HG03066 (cell line): ENCODE measurements around the gene KIAA1958.
"Not testable (repeated sequence)": the region's sequence is repeated elsewhere in the genome, so short reads cannot be mapped to it uniquely, and the experiment has no call there.

Source experiments
- ATAC-seq: cut with Tn5 transposase; IDR thresholded peaks from one replicate; pipeline ENCODE4 v1.9.1; 2021; ENCODE audit warnings: low read depth; ENCODE audit not compliant: unreplicated experiment

Gene KIAA1958

DNA sequence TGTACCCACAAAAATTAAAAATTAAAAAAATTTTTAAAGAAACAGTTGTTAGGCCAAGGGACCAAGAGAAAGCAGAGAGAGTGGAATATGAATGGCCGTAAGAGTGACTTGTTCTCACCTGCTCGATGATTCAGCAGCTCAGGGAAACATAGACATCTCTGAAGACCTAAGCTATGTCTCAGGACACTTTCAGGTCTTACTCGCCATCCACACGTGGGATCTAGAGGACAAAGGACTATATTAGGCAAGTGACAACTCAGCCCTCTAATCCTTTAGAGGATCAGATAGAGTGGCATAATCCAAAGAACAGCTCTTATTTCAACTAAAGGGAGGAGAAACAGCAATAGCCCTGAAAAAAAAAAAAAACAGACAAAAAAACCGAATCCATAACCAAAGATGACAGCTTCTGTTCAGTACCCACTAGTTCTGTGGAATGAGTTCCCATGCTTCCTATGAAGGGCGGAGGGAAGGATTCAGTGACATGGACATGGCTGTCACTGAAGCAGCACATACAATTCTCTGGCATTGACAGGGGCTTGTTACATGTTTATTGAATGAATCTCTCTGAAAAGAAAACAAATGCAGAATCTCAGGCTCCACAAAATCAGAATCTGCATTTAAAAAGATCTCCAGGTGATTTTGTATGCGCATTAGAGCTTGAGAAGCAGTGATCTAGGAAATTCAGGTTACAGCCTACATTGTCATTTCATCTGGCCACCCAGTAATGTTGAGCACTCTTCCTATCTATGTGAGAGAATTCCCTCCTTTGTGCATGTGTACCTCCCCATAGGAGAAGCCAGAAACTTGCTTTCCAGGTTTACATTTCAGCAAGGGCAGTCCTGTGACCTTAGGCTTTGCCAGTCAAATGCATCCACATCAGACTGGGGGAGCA is 96.0 kb downstream of the KIAA1958 start:
- no peak for ATAC-seq

DNA sequence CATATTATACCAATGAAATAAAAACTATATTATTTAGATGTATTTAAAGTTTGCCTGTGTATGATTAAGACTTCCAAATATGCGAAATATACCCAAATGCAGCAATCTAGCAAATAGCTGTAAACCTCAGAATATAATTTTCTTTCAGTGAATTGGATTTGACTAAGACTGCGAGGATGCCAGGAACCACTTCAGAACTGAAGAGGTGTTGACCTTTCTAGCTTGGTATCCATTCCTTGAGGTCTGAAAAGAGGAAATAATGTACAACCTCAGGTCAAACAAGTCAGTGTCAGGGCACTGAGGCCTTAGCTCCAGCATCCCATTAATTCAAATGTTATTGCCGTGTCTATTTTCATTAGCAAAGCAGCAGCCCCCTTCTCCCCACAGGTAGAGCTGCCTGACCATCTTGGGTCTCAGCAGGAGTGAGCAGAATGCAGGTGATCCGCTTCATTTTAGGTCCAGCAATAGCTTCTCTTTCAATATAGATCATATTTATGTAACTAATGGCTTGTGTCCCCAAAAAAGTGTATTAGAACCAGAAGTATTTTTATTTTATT is 100.0 kb downstream of the KIAA1958 start:
- no peak for ATAC-seq

DNA sequence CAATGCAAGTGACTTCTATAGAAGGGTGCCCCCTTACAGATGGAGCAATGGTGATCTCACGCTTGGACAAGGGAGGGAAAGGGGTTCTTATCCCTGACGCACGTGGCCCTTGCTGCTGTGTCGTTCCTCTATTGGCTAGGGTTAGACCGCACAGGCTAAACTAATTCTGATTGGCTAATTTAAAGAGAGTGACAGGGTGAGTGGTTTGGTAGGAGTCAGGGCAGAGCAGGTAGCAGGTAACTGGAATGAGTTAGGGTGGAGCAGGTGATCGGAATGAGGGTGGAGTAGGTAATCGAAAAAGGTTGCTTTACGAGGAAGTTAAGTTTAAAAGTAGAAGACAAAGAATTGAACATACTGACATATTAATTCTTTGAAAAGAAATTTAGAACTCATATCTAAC is 105.2 kb downstream of the KIAA1958 start:
- not testable (repeated sequence) for ATAC-seq

DNA sequence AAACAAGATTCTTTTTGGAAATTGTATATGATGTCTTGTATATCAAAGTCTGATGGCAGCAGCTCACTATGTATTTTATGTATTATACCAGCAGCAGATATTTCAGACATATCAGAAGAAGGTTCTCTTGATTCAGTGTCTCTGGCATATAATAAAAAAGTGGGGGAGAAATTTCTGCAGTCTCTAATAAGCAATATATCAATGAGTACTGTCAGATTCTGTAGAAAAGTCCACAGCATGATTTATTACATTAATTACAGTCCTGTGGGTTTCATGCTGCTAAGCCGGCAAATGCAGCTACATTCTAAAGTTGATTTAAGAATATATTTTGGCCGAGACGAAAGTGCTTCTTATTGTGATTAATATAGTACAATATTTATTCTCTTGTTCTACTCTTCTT is 113.1 kb downstream of the KIAA1958 start:
- no peak for ATAC-seq

DNA sequence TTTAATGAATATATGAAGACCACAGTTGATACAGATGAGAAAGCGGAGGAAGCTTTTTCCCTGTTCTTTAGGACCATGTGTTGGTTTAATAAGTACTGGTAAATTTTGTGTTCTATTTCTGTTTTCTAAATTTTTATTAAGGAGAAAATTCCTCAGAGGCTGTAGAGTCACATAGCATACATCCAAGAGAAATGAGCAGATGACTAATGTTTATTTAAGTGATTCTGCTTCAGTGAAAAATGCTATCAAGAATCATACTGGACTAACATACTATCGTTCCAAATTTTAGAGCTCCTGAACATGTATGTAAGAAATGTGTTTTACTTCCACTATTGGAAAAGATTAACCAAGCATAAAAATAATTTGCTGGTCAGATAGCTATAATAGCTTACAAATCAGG is 115.0 kb downstream of the KIAA1958 start:
- ATAC-seq = no peak

DNA sequence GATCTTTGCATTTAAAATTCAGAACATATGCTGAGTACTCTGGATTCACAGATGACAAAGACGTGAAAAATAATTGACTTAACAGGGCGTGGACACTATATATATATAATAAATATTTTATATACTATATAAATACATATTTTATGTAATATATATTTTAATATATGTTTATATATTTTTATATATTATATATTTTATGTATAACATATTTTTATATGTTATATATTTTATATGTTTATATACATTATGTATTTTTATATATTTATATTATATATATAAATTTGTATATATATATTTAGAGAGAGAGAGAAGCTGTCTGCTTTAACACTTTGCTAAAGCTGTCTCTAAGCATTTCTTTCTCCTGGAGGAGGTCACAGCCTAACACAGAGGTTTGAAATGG is 118.2 kb downstream of the KIAA1958 start:
- ATAC-seq = no peak

DNA sequence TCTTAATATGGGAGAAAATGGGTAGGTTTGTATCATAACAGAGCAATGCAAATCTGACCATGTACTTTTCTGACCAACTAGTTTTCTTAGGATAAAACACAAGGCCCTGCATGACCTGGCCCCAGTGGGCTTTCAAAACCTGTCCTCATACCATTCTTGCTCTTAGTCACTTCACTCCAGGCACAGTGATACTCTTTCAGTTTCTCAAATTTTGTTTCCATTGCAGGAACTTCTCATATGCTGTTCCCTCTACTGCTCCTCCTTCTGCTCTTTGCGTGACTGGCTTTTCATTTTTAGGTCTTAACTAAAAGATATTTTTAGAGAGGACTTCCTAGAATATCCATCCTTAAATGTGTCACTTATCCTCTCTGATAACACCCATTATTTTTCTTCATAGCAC is 118.9 kb downstream of the KIAA1958 start:
- ATAC-seq = peak; percentile 97

DNA sequence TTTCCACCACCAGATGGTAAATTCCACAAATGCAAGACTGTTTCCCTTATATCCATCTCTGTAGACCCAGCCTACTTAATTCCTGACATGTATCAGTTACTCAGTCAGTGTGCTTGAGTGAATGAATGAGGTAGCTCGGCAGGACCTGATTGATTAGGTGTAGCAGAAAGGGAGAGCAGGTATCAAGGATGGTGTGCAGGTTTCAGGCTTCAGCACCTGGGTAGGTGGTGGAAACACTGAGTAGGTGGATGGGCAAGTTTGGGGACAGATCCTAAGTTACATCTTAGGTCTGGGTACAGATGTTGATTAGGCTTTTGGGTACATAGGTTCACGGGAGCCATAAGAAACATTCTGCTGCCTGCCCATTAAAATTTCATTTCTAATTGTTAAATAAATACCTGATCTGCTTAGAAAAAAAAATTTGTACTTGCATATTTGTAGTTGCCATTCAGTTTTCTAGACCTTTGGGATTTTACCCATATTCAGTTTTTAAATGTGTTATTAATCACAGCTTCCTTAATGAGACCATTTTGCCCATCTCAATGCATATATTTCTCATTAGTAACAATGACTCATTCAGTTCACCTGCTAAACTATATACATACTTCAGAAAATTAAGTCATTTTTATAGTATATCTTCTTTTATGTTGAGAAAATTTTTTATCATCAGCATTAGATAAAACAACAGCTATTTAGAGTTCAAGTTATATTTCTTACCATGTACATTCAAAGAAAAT is 119.5 kb downstream of the KIAA1958 start:
- ATAC-seq = peak; percentile 15

DNA sequence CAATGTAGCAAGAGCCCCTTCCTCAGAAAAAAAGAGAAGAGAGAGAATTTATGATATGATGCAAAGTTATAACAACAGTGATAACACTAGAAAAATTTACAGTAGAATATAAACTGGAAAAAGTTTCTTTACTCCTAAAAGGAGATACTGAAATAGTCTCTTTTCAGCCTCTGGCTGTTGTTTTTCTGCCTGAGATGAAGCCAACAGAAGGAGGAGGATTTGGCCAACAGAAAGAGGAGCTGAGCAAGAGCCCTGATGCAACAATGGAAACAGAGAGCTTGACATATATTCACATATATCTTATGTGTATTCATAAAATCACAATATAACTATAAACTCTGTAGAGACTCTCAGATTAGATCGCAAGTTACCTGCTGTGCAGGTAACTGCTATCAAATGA is 122.2 kb downstream of the KIAA1958 start:
- no peak for ATAC-seq

DNA sequence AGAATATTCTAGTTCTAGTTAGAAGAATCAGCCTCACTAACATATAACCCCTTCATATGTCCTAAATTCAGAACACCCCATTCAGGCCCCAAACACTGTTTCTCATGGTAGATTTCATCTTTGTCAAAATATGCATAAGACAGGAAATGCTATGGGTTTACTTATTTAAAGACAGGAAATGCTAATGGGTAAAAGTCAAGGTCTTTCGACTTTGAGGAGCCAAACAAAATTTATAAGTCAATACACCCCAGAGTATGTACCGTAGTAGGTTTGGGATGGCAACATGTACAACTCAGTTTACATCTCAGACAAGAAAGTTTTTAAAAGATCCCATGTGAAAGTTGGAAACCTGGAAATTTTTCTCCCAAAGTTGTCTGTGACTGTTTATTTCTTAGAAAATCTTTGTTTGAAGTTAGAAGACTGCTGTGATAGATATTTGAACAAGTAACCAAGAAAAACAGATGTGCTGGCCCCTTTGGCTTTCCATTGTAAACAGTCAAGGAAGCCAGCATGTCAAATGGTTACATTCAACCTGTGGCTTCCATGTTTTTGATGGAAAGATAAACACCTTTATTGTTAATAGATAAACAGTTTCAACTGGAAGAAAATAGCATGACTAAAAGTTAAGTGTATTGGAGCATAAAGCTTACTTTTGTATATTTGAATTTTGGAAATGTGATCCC is 129.1 kb downstream of the KIAA1958 start:
- no peak for ATAC-seq

DNA sequence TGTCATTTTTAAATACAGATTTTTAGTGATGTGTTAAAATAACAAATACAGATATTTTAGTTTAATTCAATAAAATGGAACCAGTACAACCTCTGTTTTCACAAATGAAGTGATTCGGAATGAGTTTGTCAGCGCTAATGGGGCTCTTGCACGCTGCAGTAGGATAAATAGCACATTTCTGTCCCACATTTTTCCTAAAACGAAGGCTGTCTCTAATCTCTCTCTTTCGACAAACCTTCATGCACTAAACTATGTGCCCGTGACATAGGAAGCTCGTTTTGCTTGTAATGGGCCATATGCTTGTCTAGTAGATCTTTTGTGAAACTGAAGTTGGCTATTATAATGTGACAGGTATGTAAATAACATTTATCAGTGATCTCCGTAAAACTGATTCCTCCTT is 130.7 kb downstream of the KIAA1958 start:
- no peak for ATAC-seq

DNA sequence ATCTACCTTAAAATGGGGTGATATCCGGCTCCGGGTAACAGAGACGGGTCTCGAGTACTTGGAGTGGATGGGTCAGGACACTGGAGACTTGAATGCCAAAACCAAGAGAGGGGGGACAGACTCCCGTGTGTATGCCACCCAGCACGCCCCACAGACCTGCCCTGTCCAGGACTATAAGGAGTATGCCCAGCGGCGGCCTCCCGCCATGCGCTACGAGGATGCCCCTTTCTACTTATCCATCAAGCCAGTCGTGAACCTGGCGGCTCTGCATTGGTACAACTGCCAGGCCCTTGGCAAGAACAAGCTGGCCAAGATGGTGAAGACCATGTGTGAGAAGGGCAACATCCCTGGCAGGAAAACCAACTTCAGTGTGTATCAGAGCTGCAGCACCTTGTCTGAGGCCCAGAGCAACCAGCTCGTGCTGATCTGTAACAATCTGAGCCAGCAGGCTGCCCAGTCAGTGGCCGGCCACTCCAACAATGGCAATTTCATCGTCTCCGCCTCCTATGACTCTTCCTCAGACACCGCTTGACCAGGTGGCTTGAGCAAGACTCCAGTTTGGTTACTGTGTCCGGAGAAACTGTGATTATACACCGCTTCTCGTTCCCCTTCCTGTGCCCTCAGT is 131.9 kb downstream of the KIAA1958 start:
- no peak for ATAC-seq

DNA sequence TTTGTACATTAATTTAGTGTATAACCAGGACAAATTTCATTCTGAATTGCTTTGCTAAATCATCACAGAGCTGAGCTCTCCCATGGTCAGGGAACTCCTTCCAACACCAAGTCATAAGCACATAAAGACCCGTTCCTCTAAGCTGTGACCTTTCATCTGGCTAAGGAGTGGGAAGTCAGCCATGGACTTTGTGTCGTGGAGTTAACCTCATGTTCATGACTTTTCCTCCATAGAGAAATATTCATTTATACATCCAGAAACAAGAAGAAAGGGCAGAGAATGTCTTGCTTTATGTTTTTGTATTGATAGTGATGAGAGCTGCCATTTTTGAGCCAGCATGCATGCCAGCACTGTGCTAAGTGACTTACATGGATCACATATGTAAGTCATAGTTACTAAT is 133.8 kb downstream of the KIAA1958 start:
- no peak for ATAC-seq

DNA sequence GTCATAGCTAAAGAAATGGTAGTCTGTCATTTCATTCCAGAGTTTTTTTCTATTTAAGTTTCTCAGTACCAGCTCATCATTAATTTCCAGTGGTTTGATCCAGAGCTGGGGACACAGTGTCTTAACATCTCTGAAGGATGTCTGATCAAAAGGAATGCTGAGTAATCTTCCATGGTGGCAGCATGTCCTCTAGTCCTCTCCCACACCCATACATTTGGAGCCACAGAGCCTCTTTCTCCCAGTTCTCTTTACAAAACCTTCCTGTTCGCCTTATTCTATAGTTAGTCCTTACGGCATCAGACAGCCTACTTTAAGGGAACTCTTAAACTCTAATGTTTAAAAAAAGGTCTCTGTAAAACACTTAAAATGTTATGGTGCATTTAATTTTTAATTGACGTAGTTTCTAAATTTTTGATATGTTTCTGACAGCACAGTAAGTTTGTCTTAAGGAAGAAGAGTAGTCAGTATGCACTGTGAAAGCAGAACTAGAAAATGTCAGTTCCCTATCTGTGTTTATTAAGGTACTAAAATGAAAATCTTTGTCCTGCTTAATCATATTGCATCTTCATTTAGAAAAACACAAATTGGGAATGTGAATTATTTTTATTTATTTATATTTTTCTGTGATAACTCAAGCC is 134.5 kb downstream of the KIAA1958 start:
- ATAC-seq = no peak

DNA sequence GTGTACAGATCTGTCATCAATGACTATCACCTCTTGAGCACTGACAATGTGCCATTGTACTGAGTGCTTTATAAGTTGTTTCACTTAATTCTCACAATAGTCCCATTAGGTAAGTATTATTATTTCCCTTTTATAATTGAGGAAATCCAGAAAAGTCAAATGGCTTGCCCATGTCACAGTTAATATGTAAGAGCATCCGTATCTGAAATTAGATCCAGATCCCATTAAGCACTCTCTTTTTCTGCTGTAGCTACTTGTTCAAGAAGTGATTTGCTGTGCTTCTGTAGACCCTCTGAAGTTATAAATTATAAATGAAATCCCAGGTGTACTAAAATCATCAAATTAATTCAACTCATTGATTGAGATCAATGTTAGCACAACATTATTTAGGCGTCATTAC is 136.6 kb downstream of the KIAA1958 start:
- ATAC-seq = no peak

DNA sequence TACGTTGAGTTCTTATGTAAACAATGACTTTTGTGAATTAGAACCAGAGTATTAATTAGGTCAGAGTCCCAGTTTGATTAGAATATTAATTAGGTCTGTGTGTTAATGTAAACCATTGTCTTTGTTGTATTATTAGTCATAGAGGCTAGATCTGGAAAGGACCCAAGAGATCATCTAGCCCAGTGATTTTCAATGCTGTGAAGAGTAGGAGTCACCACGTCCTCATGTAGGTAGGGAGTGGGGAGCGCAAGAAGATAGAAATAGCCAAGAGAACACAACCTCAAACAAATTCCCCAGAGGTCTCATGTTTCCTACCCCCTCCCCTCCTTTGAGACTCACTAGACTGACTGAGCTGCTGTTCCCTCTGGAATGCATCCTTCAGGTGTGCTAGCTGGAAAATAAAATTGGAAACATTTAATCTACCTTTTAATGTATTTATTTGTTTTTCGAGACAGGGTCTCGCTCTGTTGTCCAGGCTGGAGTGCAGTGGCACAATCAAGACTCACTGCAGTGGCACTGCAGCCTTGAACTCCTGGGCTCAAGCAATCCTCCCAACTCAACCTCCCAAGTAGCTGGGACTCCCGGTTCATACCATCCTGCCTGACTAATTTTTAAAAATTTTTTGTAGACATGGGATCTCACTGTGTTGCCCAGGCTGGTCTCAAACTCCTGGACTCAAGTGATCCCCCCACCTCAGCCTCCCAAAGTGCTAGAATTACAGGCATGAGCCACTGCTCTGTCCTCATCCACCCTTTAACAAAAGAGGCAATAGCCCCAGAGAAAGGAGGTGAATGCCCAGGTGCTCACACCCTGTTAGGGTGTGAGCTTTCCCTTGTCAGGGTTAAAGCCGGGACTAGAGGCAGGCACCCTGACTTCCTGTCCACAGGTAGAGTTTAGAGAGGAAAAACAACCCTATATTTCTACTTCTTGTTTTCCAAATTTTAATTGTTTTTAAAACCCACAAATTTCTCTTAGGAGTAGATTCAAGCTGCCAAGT is 138.4 kb downstream of the KIAA1958 start:
- ATAC-seq = no peak

DNA sequence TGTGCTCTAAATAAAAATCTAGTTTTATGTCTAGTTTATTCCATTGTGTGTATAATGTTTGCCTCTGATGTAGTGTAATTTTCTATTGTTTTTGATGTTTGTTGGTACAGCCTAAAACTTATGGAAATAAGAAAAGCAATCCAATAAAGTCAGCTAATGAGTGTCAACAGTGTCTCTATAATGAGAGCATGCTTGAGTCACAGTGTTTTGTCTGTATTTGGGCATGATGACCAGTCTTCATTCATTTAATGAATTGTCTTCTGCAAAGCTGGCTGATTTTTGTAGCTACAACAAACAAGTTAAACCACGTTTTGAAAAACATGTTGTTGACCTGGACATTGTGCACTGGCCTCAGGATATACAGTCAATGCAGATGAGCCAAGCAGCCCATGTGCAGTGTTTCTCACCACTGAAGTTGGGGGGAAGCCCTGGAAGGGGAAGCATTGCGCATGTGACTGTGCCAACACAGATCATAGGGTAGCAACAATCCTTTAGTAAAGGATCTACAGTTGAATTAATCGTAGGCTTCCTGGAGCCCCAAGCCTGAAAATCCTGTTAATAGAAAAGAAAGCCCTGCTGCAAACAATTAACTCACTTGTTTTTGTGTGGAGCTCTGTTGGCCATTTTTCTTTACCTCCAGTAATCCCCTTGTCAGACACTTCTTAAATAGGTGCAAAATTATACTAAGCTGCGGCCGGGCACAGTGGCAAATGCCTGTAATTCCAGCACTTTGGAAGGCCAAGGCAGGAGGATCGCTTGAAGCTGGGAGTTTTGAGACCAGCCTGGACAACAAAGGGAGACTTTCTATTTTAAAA is 143.3 kb downstream of the KIAA1958 start:
- ATAC-seq = no peak
